GM12873 (cell line): ENCODE data around the gene MMP8.
A peak's percentile ranks its signal among the peaks of the same experiment; 100 is the strongest.

Experiments
- CTCF ChIP-seq: IDR thresholded peaks from 2 replicates; pipeline ENCODE4 v1.5.1; 2012; ENCODE audit warnings: low read depth, mild to moderate bottlenecking, moderate library complexity, low read length, control low read depth; ENCODE audit not compliant: insufficient read depth; ENCODE audit errors: missing control alignments

Gene MMP8

GRCh38 chr11:102664001-102664752 lies 60.6 kb downstream of the MMP8 start:
- peak; percentile 63 for TF ChIP-seq CTCF

- no peak for TF ChIP-seq CTCF
These were observed 62.1 kb downstream of the MMP8 start for GRCh38 chr11:102662607-102663006.
